ENCODE data around the gene SYCP2L. TPM values are rescaled to one million over a fixed set of nuclear protein-coding genes. Genes with fewer than 3 reads are reported as not detected.

SYCP2L gene
- total and polyA plus RNA-seq, 2 donors from 2014 or later, result 1.0 to 1.5 TPM

DNA sequence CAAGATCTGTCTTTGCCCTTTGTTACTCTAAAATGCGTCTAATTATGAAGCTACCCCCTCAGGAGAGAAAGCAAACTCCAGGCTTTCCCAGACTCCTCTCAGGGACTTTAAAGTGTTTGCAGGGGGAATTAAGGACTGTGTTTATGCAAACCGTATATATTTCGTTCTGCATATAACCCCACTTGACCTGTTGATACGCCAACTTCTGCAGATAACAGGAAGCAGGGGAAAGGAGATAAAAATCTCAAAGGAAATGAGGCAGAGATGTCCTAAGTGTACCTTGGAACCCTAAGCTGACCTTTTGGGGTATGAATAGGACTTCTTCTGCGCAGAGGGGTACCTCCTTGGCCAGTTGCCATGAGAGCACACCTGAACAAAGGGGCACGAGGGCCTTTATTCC, 8.1 kb downstream of the SYCP2L start:
- intact Hi-C loops (cut with DNase I), result no loop called here

GRCh38 chr6:10896691-10897090, 9.8 kb downstream of the SYCP2L start:
- TF ChIP-seq, protein P1, sequence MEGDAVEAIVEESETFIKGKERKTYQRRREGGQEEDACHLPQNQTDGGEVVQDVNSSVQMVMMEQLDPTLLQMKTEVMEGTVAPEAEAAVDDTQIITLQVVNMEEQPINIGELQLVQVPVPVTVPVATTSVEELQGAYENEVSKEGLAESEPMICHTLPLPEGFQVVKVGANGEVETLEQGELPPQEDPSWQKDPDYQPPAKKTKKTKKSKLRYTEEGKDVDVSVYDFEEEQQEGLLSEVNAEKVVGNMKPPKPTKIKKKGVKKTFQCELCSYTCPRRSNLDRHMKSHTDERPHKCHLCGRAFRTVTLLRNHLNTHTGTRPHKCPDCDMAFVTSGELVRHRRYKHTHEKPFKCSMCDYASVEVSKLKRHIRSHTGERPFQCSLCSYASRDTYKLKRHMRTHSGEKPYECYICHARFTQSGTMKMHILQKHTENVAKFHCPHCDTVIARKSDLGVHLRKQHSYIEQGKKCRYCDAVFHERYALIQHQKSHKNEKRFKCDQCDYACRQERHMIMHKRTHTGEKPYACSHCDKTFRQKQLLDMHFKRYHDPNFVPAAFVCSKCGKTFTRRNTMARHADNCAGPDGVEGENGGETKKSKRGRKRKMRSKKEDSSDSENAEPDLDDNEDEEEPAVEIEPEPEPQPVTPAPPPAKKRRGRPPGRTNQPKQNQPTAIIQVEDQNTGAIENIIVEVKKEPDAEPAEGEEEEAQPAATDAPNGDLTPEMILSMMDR (IDR thresholded peaks at IDR 0.05; ENCODE audit: borderline replicate concordance, extremely low read depth, insufficient read depth), result no peak

More for the DNA sequence above, 8.1 kb downstream of the SYCP2L start:
- no peaks in the 10 kb centered on the region for H3K4me1 ChIP-seq (ENCODE audit: control insufficient read depth in 2 of 3, insufficient read depth in 2 of 3, low read depth in 1 of 3, low read length in 3 of 3)
- H3K27me3 ChIP-seq (ENCODE audit: control insufficient read depth, insufficient read depth, low read length), result no peaks in the 10 kb centered on the region
- no peaks in the 10 kb centered on the region for H3K36me3 ChIP-seq (ENCODE audit: control insufficient read depth in 2 of 3, insufficient read depth in 3 of 3, low read length in 3 of 3)
- no peak overlapping the region for H3K27ac ChIP-seq (ENCODE audit: low read depth in 2 of 2, low read length in 2 of 2)
- TF ChIP-seq, protein P1 (IDR thresholded peaks at IDR 0.05; ENCODE audit: borderline replicate concordance, extremely low read depth, insufficient read depth), result no peak
- H3K9ac ChIP-seq (ENCODE audit: low read length in 3 of 3), result no peak overlapping the region
- no peaks in the 10 kb centered on the region for H3K9me3 ChIP-seq (ENCODE audit: control insufficient read depth in 2 of 3, insufficient read depth in 1 of 3, low read length in 3 of 3)
- DNase-seq (no peak), FAIRE-seq (no peak)
- H3K4me3 ChIP-seq (ENCODE audit: low read length in 3 of 3), result no peak overlapping the region

DNA sequence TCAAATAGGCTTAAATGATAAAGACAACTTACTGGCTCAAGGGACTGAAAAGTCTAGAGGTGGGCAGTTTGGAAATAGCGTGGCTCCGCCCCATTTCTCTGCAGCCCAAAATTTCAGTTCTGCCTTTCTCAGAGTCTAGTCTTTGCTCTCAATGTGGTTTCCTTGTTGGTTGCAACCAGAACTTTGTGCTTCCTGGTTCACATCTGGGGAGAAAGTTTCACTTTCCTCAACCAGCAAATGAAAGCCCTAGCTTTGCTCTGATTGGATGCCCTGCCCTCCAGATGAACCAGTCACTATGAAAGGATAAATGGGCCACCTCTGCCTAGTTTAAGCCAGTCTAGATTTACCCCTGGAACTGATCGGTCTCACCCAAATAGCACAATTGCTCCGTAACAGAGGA, 14.9 kb downstream of the SYCP2L start:
- DNase-seq, result no peak
- no peaks in the 10 kb centered on the region for H3K27me3 ChIP-seq (ENCODE audit: control insufficient read depth, insufficient read depth, low read length)
- H3K4me1 ChIP-seq (ENCODE audit: control insufficient read depth in 2 of 3, insufficient read depth in 2 of 3, low read depth in 1 of 3, low read length in 3 of 3), result no peaks in the 10 kb centered on the region
- TF ChIP-seq, protein P1 (IDR thresholded peaks at IDR 0.05; ENCODE audit: borderline replicate concordance, extremely low read depth, insufficient read depth), result no peak
- H3K4me3 ChIP-seq (ENCODE audit: low read length in 3 of 3), result no peak overlapping the region
- no peaks in the 10 kb centered on the region for H3K36me3 ChIP-seq (ENCODE audit: control insufficient read depth in 2 of 3, insufficient read depth in 3 of 3, low read length in 3 of 3)
- no peak overlapping the region for H3K27ac ChIP-seq (ENCODE audit: low read depth in 2 of 2, low read length in 2 of 2)
- FAIRE-seq, result no peak
- no peak overlapping the region for H3K9ac ChIP-seq (ENCODE audit: low read length in 3 of 3)
- no peaks in the 10 kb centered on the region for H3K9me3 ChIP-seq (ENCODE audit: control insufficient read depth in 2 of 3, insufficient read depth in 1 of 3, low read length in 3 of 3)
- intact Hi-C loops (cut with DNase I), result no loop called here

More at GRCh38 chr6:10896691-10897090, 9.8 kb downstream of the SYCP2L start:
- no peaks in the 10 kb centered on the region for H3K36me3 ChIP-seq (ENCODE audit: control insufficient read depth in 2 of 3, insufficient read depth in 3 of 3, low read length in 3 of 3)
- FAIRE-seq (no peak), DNase-seq (no peak)
- H3K4me3 ChIP-seq (ENCODE audit: low read length in 3 of 3), result no peak overlapping the region
- no peaks in the 10 kb centered on the region for H3K4me1 ChIP-seq (ENCODE audit: control insufficient read depth in 2 of 3, insufficient read depth in 2 of 3, low read depth in 1 of 3, low read length in 3 of 3)
- intact Hi-C loops (cut with DNase I), result no loop called here
- H3K27me3 ChIP-seq (ENCODE audit: control insufficient read depth, insufficient read depth, low read length), result no peaks in the 10 kb centered on the region
- no peaks in the 10 kb centered on the region for H3K9me3 ChIP-seq (ENCODE audit: control insufficient read depth in 2 of 3, insufficient read depth in 1 of 3, low read length in 3 of 3)
- H3K27ac ChIP-seq (ENCODE audit: low read depth in 2 of 2, low read length in 2 of 2), result no peak overlapping the region
- H3K9ac ChIP-seq (ENCODE audit: low read length in 3 of 3), result no peak overlapping the region

- TF ChIP-seq, protein P1 (IDR thresholded peaks at IDR 0.05; ENCODE audit: borderline replicate concordance, extremely low read depth, insufficient read depth), result no peak
- no peak overlapping the region for H3K27ac ChIP-seq (ENCODE audit: low read depth in 2 of 2, low read length in 2 of 2)
- FAIRE-seq (no peak), DNase-seq (no peak)
- intact Hi-C loops (cut with DNase I), result no loop called here
- H3K36me3 ChIP-seq (ENCODE audit: control insufficient read depth in 2 of 3, insufficient read depth in 3 of 3, low read length in 3 of 3), result no peaks in the 10 kb centered on the region
- no peak overlapping the region for H3K4me3 ChIP-seq (ENCODE audit: low read length in 3 of 3)
- no peaks in the 10 kb centered on the region for H3K27me3 ChIP-seq (ENCODE audit: control insufficient read depth, insufficient read depth, low read length)
- H3K9me3 ChIP-seq (ENCODE audit: control insufficient read depth in 2 of 3, insufficient read depth in 1 of 3, low read length in 3 of 3), result no peaks in the 10 kb centered on the region
- no peak overlapping the region for H3K9ac ChIP-seq (ENCODE audit: low read length in 3 of 3)
- H3K4me1 ChIP-seq (ENCODE audit: control insufficient read depth in 2 of 3, insufficient read depth in 2 of 3, low read depth in 1 of 3, low read length in 3 of 3), result no peaks in the 10 kb centered on the region
Observed at GRCh38 chr6:10904015-10904414, 17.2 kb downstream of the SYCP2L start.
